ENCODE data around the gene ZFAND3.

DNA sequence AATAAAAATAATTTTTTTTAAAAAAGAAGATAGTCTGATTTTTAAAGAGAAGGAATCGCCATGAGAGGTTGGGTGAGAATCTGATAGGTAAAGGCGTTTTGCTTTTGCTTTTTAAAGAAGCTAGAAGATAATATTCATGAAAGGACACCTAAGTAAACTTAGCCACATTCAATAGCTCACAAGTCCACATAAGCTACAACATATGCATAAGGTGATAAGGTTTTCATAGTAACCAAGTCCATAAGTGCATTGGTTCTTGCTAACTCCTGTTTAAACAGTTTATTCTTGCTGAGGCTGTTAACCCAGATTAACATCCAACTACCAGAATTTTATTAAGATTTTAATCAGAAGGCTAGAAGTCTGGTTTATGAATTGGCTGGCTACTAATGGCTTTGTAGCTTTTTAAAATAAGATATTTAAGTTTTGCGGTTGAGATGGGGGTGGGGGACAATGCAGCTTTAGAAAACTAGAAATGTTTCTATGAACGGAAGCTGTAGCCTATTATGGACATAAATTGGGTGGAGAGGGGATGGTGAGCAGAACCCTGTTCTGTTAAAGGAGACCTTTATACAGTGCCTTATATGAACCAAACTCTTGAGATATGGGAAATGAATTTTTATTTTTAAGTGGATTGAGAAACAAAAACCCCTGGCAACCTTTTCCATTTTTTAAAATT lies 235.1 kb downstream of the ZFAND3 start:
- TF ChIP-seq CTCF (IDR thresholded peaks at IDR 0.05) (no peak), POLR2AphosphoS5 (IDR thresholded peaks at IDR 0.05) (no peak), POLR2A (IDR thresholded peaks at IDR 0.05) (no peak)

Measured in stomach (tissue), 4 donors.